T-helper 9 cell (primary cell): ENCODE measurements around the gene IGF1R.

Experiments used
- DNase-seq: peaks from one replicate; pipeline ENCODE4 v3.0.0-alpha.2; 2020

The IGF1R gene

DNA sequence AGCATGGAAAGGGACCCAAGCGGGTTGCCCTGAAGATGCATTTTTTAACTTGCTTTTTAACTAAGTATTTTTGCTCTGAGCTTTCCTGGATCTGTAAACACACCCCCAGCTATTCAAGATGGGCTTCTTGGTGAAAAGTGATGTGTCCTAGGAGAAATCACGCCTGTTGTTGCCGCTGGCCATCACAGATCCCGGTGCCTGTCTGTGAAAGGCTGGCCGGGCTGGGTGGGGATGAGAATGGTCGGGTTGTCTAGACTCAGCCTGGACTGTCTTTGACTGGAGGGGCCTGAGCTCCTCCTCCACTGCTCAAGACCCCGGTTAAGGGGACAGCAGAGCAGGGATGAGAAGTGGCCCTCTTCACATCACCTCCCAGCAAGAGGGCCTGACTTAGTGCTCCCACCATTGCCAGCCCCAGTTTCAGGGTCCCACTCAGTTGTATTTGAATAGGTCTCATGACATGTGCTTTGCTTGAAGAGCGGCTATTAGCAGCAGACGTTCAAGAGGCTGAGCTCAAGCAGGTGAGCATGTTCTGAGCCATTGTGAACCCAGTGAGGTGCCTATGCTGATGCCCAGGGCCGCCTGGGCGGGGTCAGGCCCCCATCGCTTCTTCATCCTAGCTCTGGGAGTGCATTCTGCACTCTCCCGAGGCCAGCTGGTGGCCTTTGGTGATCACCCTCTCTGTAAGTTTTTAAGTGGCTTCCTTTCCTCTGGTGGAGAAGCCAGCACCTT, 79.9 kb downstream of the IGF1R start:
- no peak for DNase-seq

GRCh38 chr15:98728811-98729160, 80.4 kb downstream of the IGF1R start:
- DNase-seq, result no peak

DNA sequence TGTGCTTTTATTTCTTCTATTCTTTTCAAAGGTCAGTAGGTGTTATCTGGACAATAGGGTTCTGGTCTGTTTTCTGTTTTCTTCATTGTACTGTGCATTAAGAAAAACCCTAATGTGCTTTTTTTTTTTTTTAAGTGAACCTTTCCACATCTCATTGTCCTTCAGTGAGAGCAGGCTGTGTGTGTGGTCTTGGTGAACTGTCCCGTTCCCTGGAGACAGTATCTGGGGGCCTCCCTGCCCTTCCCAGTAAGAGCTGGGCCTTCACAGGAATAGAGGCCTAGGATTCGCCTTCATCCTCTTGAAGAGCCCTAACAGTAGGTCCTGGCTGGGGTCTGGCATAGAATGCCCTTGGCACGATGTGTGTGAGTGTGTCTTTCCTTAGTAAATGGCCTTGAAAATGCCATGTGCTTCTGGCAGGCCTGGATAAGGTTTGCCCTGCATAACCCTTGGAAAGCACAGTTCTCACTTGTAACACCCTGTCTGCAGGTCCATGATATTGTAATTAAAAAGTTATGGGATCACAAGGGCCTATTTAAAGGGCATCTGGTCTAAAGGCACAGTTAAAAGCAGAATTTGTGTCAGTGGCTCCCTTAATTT, 81.2 kb downstream of the IGF1R start:
- DNase-seq, result no peak

- DNase-seq, result no peak
Measured at GRCh38 chr15:98730860-98731711, 82.7 kb downstream of the IGF1R start.

DNA sequence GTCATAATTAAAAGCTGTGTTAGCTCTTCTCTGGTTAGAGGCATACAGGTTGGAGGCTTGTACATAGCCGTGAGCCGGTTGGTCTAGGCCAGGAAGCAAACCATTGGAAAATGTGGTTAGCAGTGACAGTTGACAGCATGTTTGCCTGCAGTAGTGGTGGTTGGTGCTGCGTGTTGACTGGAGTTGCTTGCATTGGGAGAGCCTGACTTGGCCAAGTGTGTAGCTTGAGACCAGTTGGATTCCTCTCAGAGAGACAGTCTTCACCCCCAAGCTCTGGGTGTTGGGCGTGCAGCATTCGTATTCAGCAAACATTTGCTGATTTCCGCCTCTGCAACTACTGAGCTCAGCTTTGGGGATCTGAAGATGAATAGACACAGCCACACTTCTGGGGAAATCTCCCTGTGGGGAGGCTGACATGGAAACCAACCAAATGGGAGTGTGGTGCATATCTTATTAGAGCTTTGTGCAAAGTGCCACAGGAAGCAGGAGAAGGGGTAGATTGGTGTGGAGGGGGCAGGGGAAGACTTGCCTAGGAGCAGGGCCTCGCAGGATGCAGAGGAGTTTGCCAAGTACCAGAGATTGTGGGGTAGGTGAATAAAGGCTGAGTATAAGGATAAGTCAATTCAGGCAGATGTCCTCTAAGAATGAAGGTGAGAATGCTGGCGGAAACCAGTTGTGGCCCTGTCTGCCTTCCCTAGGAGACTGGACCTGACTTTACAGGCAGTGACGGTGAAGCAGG, 83.5 kb downstream of the IGF1R start:
- DNase-seq, result no peak

GRCh38 chr15:98733098-98733497, 84.8 kb downstream of the IGF1R start:
- no peak for DNase-seq

DNA sequence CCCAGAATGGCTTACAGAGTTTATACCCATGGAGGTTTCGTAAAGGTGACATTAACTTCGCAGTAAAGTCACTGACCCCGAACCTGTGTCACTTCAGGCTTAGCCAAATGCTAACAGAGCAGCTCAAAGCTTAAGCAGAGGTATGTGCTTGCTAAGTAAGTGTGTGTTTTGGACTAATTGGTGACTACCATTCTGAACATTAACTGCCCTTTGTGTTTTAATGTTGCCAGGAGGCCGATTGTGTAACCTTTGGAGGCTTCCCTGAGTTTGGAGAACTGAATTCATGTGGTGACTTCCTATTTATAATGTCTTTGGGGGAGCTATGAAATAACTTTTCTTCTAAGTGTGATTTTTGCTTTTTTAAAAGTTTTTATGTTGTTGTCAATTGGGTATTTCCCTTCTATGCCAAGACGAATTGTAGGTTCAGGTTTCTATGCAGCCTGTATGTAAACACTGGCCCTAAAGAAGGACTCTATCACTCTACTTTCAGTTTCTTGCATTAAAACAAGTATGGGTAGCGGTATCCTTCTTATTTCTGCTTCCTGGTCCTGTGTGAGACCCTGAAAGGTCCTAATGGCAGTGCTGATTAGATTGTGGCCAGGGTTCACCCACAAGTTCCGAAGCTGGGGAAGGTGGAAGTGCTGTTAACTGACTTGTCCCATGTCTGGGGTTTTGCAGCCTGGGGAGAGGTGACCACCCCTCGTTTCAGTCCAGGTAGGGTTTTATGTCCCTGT, 86.3 kb downstream of the IGF1R start:
- no peak for DNase-seq

DNA sequence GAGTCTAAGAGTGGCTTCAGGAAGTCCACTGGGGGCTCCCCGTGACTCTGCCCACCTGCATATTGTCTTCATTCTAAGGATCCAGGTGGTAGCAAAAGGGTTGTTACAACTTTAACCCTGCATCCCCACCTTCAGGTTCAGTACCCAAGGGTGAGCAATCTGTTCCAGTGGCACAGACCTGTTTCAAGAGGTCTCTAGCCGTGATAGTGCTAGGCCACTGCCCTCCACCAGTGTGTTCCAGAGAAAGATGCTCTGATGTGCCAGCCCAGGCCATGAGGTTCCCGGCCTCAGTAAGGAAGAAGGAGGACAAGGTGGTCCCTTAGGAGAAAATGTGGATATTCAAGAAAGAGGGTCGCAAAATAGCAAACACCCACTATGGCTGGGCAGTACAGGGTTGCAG, 87.0 kb downstream of the IGF1R start:
- no peak for DNase-seq

DNA sequence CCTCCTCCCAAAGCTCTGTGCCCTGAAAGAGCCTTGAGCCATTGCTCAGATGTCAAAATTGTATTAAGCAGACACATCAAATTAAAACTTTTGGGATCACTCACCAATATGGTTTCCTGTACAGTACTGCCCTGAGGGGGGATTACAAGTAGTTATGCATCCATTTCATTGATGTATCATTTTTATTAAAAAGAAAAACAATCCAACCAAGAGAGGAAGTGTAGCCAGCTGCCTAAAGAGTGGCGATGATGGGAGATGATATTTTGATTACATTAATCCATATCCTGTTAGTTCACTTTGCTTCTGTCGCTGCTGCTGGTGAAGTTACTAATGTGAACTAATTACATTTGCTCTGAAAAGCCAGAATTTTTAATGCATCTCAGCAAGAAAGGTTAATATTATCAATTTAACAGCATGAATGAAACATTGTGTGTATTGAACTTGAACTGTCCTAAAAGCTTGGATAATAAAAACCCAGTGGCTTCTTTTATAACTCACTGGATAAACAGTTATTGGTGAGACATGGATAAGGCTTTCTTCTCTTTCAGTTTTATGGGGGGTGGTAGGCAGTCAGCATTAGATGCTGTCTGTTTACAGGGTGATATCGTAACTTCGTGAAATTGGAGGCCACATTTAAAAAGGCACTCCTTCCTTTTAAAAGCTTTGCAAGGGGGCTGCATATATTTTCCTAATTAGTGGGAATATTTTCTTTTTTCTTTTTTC, 87.7 kb downstream of the IGF1R start:
- no peak for DNase-seq

GRCh38 chr15:98737159-98737558, 88.8 kb downstream of the IGF1R start:
- no peak for DNase-seq

DNA sequence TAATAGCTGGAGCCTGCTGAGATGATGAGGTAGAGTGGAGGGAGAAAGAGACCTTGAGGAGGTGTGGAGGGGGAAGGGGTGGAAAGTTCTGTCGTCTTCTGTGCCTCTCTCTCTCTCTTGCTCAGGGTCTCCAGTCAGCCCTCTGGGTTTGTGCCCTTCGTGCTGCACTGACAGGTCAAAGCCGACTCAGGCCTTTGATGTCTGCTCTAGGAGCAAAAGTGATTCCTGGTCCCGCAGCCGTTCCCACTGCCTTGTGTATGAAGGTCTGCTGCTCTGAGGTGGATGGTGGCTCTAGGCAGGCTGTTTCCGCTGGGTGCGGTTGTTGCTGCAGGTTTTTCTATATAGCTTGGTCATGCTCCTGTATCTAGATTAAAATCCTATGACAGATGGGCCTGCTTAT, 89.4 kb downstream of the IGF1R start:
- no peak for DNase-seq

DNA sequence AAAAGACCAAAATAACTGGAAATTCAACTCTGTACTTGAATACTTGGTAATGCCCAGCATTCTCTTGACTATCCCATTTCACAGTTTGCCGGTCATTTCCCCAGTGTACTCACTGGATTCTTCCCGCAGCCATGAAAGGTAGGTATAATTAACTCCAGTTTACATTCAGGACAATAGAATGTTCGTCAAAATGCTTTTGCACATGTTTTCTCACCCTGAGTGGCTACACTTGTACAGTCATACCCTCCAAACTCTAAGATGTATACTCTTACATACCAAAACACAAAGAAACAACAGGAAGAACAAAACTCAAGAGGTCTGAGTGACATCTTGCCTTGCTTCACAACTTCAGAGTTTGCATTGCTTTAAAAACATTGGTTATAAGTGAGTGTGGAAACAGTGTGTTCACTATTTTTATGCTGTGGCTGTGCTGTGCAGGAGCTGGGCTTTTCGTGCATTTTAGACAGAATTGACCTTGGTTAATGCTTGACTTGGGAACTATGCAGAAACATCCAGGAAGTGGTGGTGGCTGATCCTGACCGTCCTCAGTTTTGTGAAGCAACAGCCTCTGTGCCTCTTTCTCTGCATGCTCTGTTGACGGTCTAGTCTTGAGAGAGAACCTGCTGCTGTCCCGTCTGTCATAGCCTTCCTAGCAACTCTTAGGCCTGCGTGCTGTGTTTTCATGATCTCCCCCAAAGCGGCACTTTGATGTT, 90.5 kb downstream of the IGF1R start:
- no peak for DNase-seq

DNA sequence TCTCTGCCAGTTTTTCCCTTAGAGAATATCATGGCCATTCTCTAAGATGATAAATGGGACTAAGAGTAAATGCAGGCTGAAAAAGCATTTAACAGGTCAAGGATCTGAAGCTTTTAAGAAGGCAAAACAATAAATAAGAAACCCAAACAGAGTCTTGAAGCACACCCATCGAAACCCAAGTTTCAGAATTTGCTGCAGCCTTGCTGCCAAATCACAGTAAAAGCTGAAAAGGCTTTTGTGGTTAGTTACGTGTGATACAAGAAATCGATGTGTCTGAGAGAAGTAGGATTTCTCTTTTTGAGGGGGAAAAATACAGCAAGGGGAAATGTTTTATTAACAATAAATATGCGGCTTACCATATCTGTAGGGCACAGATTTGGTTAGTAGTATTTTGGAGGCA, 92.0 kb downstream of the IGF1R start:
- no peak for DNase-seq

- DNase-seq, result no peak
Measured at GRCh38 chr15:98740963-98741362, 92.6 kb downstream of the IGF1R start.

DNA sequence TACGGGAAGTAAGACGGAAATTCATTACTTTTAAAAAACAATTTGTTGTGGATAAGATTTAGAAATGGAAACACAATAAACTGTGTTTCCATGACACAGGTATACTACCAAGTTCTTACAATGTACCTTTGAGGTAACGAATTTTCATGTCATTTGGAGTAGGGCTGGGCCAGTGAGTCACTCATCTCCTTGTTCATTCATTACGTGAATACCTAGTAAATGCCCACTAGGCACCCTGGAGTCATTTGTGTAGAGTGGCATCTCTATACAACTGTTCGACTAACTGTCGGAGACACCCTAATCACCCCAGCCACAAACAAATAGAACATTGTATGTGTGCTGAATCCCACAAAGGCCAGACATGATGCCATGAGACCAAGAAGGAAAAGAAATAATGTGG, 94.8 kb downstream of the IGF1R start:
- DNase-seq, result no peak

DNA sequence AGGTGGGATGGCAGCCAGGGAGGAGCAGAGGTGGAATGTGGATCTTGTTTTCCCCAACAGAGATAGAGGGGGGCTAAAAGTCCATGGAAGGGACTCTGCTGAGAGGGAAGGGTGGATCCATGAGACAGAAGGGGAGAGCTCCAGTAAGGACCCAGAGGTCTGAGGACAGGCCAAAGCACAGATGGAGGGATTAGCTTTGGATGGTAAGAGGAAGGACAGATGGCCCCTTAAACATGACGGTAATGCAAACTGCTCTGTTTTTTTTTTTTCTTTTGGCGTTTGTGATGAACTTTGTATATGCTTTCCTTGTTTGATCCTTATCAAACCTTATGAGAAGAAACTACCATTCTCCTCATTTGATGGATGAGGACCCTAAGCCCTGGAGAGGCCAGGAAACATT, 96.2 kb downstream of the IGF1R start:
- DNase-seq, result no peak

GRCh38 chr15:98745179-98745578, 96.8 kb downstream of the IGF1R start:
- no peak for DNase-seq

DNA sequence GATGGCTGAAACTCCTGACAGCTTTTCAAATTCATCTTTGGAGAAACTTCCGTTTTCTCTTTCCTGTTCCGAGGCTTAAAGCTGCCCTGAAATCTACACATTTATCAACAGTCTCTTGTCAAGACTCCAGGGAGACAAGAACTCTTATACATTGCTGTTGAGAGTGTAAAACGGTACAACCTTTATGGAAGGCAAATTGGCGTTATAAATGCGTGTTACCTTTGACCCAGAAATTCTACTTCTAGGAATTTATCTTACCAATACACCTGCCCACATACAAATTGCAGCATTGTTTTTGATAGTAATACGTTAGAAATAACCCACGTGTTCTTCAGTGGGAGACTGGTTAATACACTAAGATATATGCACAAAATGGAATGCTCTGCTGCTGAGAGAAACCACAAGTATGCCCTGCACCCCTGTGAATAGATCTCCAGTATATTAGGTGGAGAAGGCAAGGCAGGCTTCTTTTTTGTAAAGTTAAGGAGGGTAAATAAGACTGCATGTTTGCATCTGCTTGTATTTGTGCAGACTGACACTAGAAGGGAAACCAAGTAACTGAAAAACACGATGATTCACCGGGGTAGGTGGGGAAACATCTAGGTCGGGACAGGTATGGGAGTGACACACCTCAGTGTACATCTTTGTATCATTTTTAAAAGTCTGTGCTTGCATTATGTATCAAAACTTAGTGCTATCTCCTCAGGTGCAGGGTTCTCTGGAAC, 97.5 kb downstream of the IGF1R start:
- no peak for DNase-seq

- no peak for DNase-seq
Measured at GRCh38 chr15:98746375-98747155, 98.2 kb downstream of the IGF1R start.

DNA sequence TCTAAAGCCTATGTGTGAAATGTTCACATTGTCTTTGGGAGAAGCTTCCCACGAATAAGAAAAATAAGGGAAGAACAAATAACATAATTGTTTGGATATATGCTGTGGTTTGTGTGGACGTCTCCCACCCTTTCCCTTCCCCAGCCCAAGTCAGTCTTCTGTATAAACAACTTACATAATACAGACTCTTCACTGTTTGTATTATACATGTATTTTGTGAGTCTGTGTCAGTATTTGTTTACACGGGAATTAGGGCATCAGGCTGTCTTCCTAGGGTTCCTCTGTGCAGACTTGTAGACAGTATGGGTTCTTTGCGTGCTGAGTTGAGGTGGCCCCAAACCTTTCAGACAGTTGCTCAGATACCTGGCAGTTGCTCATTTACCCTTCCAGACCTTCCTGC, 103.4 kb downstream of the IGF1R start:
- DNase-seq, result no peak
